GM11168 (cell line): Measurements from ENCODE around the gene VSTM5.
"Not testable (repeated sequence)": the region's sequence is repeated elsewhere in the genome, so short reads cannot be mapped to it uniquely, and the experiment has no call there.

Source experiments
- in situ Hi-C: fragments of 300-500 bp; cut with MboI; formaldehyde crosslinking; loops from one replicate; pipeline ENCODE4 v1.12.0; 2022; ENCODE audit warnings: low sequenced_read_pairs; ENCODE audit not compliant: unreplicated experiment

The VSTM5 gene

GRCh38 chr11:93807980-93808379, 42.4 kb downstream of the VSTM5 start:
- in situ Hi-C loops: no loop called here

GRCh38 chr11:93804879-93805278, 45.5 kb downstream of the VSTM5 start:
- in situ Hi-C loops: no loop called here

- in situ Hi-C loops: no loop called here
Measured at GRCh38 chr11:93801366-93801765, 49.1 kb downstream of the VSTM5 start.

DNA sequence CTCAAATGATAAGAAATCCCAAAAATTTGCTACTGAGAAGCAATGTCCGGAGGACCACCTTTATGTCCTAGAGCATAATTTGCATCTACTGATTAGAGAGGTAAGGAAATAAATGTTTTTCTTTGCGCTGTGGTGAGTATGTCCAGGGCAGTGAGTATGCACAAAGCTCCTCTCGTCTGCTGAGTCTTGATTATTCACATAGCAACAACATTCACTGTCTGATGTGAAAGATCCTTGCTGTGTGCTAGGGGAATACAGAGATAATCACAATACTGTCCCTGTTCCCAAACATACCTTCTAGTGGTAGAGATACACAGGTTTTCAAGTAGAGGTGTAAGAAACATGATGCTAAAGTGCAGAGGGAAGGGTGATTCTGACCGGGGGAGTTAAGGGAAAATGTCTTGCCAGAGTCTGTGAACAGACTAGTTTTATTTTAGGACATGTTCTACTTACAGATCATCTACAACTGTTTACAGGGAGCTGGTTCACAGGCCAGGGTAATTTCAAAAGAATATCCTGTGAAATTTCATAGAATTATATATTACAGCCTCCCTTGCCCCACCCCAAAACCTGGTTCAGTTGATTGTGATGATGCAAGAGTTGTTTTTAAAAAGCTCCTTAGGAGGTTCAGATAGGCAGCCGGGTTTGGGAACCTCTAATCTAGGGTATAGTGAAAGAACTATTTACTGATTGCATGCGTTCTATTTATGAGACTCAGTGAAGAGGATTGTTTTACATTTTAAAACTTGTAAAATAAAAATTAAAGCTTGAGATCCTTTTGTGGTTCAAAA, 53.8 kb downstream of the VSTM5 start:
- in situ Hi-C loops: no loop called here

- in situ Hi-C loops: no loop called here
Measured at GRCh38 chr11:93791493-93791892, 58.9 kb downstream of the VSTM5 start.

DNA sequence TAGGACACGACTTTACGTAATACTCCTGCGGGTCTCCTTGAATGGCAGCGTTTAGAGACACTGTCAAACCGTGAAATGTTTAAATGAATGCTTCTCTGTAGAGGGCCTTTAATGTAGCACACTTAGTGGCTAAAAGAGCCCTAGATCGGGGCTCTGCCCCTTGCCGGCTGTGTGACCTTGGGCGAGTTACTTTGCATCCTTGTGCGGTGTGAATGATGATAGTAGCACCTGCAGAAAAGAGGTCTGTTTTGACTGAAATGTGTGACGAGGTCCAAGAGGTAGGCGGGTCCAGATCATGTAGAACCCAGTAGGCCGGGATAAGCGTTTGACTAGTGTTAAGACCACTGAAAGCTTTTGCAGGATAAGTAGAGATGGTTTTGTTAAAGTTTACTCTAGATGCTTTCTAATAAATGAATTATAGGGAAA, 65.5 kb downstream of the VSTM5 start:
- in situ Hi-C loops: no loop called here

DNA sequence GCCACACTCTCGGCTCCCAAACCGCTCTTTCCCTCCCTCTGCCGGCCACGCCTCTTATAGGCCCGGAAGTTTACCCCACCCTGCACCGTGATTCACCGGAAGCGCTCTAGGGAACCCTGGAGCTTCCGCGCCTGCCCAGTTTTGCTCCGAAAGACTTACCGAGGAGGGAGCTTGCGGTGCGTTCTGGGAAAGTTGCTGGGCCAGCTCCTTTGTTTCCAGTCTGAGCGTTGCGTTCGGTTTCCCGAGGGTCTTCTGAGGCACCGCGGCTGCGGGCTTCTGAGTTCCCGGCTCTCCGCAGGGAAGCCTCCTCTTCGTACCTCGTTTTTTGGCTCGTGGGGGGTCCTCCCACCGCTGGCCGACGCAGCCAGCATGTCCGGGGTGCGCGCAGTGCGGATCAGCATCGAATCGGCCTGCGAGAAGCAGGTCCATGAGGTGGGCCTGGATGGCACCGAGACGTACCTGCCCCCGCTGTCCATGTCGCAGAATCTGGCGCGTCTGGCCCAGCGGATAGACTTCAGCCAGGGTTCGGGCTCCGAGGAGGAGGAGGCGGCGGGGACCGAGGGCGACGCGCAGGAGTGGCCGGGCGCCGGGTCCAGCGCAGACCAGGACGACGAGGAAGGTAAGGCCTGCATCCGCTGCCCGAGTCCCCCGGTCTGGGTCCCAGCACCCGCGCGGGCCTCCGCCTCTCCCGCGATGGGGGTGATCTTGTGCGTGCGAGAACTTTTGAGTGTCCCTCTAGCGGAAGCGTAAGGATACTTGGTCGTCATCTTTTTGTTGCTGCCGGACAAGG, 66.1 kb downstream of the VSTM5 start, which contains the start of gene MED17:
Gene MED17 (plus strand): TSS at position 138 of the 790 bp plus-strand sequence. CDS start 232 bp downstream, at position 370.
- in situ Hi-C loops: no loop called here

GRCh38 chr11:93783765-93784144, 66.7 kb downstream of the VSTM5 start:
- in situ Hi-C loops: no loop called here

- in situ Hi-C loops: no loop called here
Measured at GRCh38 chr11:93783362-93783761, 67.1 kb downstream of the VSTM5 start.

- in situ Hi-C loops: no loop called here
Measured at GRCh38 chr11:93775289-93775688, 75.1 kb downstream of the VSTM5 start.

GRCh38 chr11:93774560-93774959, 75.9 kb downstream of the VSTM5 start:
- in situ Hi-C loops: not testable (repeated sequence)

DNA sequence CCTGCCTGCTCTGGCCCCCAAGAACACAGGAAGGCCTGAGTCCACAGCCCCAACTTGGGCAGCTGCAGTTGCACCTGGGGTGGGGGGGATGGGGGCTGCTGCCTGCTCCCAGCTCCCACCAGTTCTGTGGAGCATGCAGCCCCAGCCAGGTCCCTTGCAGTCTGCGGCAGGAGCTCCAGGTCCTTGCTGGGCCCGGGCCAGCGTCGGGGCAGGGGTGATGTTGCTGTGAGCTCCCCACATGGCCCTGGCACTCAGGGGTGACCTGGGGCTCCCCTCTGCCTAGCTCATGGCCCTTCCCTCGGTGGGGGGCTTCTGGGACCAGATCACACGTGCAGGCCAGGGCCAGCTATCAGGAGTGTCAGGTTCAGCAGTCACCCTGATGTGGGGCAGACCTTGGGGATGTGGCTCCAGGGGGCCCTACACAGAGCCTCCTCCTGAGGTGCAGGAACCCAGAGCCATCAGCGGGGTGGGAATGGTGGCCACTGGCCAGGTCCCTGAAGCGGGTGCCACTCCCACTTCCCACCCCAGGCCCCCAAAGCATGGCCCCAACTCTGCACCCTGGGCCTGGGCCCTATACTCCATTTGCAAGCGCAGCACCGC, 76.7 kb downstream of the VSTM5 start:
- in situ Hi-C loops: no loop called here

GRCh38 chr11:93773045-93773477, 77.4 kb downstream of the VSTM5 start:
- in situ Hi-C loops: no loop called here

DNA sequence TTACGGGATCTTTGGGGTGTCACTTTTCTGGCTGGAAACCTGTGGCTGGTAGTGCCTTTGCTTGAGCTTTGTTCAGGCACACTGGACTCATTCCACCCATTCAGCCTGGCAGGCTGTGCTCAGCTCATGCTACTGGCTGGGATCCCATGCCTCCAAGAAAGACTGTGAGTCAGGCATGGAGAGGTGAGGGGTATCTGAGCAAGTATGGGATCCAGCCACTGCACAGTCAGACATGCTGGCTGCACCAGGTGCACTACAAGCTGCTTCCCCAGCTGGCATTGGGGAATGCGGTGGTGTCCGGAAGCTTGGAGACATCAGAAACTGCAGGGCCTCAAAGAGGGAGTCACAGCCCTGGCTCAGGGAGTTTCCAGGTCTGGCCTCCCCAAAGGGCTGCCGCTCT, 78.3 kb downstream of the VSTM5 start:
- in situ Hi-C loops: no loop called here

- in situ Hi-C loops: no loop called here
Measured at GRCh38 chr11:93770160-93770559, 80.3 kb downstream of the VSTM5 start.
